PC-9 (cell line): ENCODE measurements around the gene VPS11. TPM values are rescaled to one million over a fixed set of nuclear protein-coding genes. Genes with fewer than 3 reads are reported as not detected.

Source experiments
- BruUV-seq: library from RNA; stranded (reverse); fragments of 400-500 nt; replicated peaks from 2 replicates; lab custom pipeline; 2021; lab: Mats Ljungman, UMichigan
- CTCF ChIA-PET: fragments of 300-600 bp; sonication (Branson Sonifier 250); formaldehyde crosslinking; loops from one replicate; lab custom pipeline; 2022; ENCODE audit warnings: antibody characterized with exemption; lab: Charles Lee
- POLR2A ChIA-PET: fragments of 300-600 bp; sonication (Branson Sonifier 250); formaldehyde crosslinking; loops from one replicate; lab custom pipeline; 2022; ENCODE audit warnings: antibody characterized with exemption; ENCODE audit not compliant: unreplicated experiment; lab: Charles Lee
- DNase-seq, 2 experiments: peaks; one replicate each; pipeline versions ENCODE4 v3.0.0 to v3.0.0-alpha.2; 2015 to 2022; ENCODE audit warnings: mixed read lengths in 1 of 2
- H2AFZ ChIP-seq: fragments of 200-600 bp; sonication (generic); 2 replicates; pipeline ENCODE4 v1.8.1; 2017; ENCODE audit warnings: antibody characterized with exemption
- H3F3A ChIP-seq: fragments of 200-600 bp; sonication (generic); 2 replicates; pipeline ENCODE4 v1.8.1; 2017; ENCODE audit warnings: antibody characterized with exemption, mild to moderate bottlenecking, low read depth; ENCODE audit not compliant: insufficient read depth
- H3K27ac ChIP-seq: fragments of 200-600 bp; sonication (generic); 2 replicates; pipeline ENCODE4 v1.6.1; 2016; ENCODE audit warnings: mixed run types
- H3K27me3 ChIP-seq: fragments of 200-600 bp; sonication (generic); 2 replicates; pipeline ENCODE4 v1.6.1; 2016; ENCODE audit warnings: low read depth, mixed run types; ENCODE audit not compliant: insufficient read depth
- H3K36me3 ChIP-seq: fragments of 200-600 bp; sonication (generic); 2 replicates; pipeline ENCODE4 v1.6.1; 2016; ENCODE audit warnings: low read depth, mixed run types
- H3K4me1 ChIP-seq: fragments of 200-600 bp; sonication (generic); replicated peaks from 2 replicates; pipeline ENCODE4 v1.6.1; 2016; ENCODE audit warnings: mixed run types; ENCODE audit not compliant: insufficient read depth
- H3K4me2 ChIP-seq: fragments of 200-600 bp; sonication (generic); 2 replicates; pipeline ENCODE4 v1.6.1; 2017; ENCODE audit warnings: mixed run types
- H3K4me3 ChIP-seq: fragments of 200-600 bp; sonication (generic); 2 replicates; pipeline ENCODE4 v1.6.1; 2016; ENCODE audit warnings: mixed run types
- H3K79me2 ChIP-seq: fragments of 200-600 bp; sonication (generic); 2 replicates; pipeline ENCODE4 v1.6.1; 2017; ENCODE audit warnings: low read depth, mixed run types
- H3K9me2 ChIP-seq: fragments of 200-600 bp; sonication (generic); 2 replicates; pipeline ENCODE4 v1.8.1; 2017; ENCODE audit warnings: mild to moderate bottlenecking; ENCODE audit not compliant: insufficient read depth
- H3K9me3 ChIP-seq: fragments of 200-600 bp; sonication (generic); 2 replicates; pipeline ENCODE4 v1.8.1; 2016; ENCODE audit warnings: low read depth; ENCODE audit not compliant: insufficient read depth
- H4K20me1 ChIP-seq: fragments of 200-600 bp; sonication (generic); 2 replicates; pipeline ENCODE4 v1.8.1; 2017; ENCODE audit not compliant: insufficient read depth
- EZH2 ChIP-seq: fragments of 200-600 bp; sonication (generic); IDR thresholded peaks from 2 replicates; pipeline ENCODE4 v1.8.0; 2017; ENCODE audit warnings: antibody characterized with exemption, low read depth
- intact Hi-C: fragments of 100-400 bp; cut with micrococcal nuclease; formaldehyde crosslinking; loops from one replicate; pipeline ENCODE4 v1.10.0; 2022; ENCODE audit not compliant: unreplicated experiment
- total RNA-seq: library from RNA; stranded (reverse); gene quantifications from 2 replicates; pipeline ENCODE4 v1.2.3, GENCODE V29; 2021
- TF ChIP-seq, protein P1 (sequence below): fragments of 200-600 bp; sonication (generic); conservative IDR thresholded peaks from 2 replicates; pipeline ENCODE4 v1.6.1; 2017; ENCODE audit warnings: mixed run types, antibody characterized with exemption, mild to moderate bottlenecking, moderate library complexity

Gene VPS11
- total RNA-seq, 1 experiment from 2014 or later = 21.1 TPM

DNA sequence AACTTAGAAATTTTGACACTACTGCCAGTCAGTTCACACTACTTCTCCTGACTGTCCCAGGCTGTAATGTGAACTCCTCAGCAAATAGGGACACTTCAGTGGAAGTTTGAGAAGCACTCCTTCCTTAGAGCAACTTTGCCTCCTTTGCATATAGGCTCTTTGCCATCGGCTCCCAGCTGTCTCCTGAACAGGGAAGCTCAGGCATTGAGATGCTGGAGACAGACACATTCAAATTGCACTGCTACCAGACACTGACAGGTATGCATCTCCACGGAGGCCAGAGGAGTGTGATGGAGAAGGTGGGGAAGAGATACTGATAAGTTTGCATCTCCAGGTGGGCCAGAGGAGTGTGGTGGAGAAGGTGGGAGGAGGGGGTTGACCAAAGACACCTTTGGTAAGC is 47.6 kb upstream of the VPS11 start:
- H3K27ac ChIP-seq = no peak overlapping the region
- TF ChIP-seq, protein P1, sequence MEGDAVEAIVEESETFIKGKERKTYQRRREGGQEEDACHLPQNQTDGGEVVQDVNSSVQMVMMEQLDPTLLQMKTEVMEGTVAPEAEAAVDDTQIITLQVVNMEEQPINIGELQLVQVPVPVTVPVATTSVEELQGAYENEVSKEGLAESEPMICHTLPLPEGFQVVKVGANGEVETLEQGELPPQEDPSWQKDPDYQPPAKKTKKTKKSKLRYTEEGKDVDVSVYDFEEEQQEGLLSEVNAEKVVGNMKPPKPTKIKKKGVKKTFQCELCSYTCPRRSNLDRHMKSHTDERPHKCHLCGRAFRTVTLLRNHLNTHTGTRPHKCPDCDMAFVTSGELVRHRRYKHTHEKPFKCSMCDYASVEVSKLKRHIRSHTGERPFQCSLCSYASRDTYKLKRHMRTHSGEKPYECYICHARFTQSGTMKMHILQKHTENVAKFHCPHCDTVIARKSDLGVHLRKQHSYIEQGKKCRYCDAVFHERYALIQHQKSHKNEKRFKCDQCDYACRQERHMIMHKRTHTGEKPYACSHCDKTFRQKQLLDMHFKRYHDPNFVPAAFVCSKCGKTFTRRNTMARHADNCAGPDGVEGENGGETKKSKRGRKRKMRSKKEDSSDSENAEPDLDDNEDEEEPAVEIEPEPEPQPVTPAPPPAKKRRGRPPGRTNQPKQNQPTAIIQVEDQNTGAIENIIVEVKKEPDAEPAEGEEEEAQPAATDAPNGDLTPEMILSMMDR = no peak
- TF ChIP-seq EZH2 = no peak
- no peak for DNase-seq
- CTCF ChIA-PET = no interaction called here
- H3K4me1 ChIP-seq = peaks cover 43% of the 10 kb centered on the region
- peaks cover 28% of the 10 kb centered on the region for H4K20me1 ChIP-seq
- intact Hi-C loops = loop anchor here (2.0 to 5.0 kb wide), 3 partner anchors 91 to 302 kb away; no protein-coding TSS in a partner anchor
- peaks cover 66% of the 10 kb centered on the region for H3K79me2 ChIP-seq
- POLR2A ChIA-PET = interaction anchor here (0.6 kb wide), 1 partner anchor 106 kb away, joined by 4 read pairs; no protein-coding TSS in a partner anchor
- peak overlapping the region; percentile 97 for H3K4me2 ChIP-seq
- no peak overlapping the region for H2AFZ ChIP-seq
- peak overlapping the region; percentile 98 for H3K4me3 ChIP-seq
- no peaks in the 10 kb centered on the region for H3K9me3 ChIP-seq
- no TSS peak for BruUV-seq
- no peaks in the 10 kb centered on the region for H3K27me3 ChIP-seq
- no peaks in the 10 kb centered on the region for H3K9me2 ChIP-seq
- peaks cover 65% of the 10 kb centered on the region for H3F3A ChIP-seq
- H3K36me3 ChIP-seq = peaks cover 55% of the 10 kb centered on the region

DNA sequence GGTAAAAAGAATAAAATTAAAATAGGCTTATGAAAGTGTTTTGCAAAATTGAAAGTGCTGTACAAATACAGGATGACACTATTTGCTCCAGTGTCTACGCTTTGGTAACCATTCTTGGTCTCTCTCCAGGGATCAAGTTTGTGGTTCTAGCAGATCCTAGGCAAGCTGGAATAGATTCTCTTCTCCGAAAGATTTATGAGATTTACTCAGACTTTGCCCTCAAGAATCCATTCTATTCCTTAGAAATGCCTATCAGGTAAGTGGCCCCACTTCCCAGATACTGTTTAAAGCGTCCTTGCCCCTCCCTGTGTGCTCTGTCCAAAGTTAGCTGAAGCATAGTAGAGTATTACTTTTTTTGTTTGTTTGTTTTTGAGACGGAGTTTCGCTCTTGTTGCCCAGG is 46.0 kb upstream of the VPS11 start:
- H3K4me3 ChIP-seq = no peak overlapping the region
- H3K27me3 ChIP-seq = no peaks in the 10 kb centered on the region
- CTCF ChIA-PET = no interaction called here
- peaks cover 43% of the 10 kb centered on the region for H3K36me3 ChIP-seq
- no peaks in the 10 kb centered on the region for H3K9me2 ChIP-seq
- no peak for DNase-seq
- H3K27ac ChIP-seq = no peak overlapping the region
- no peaks in the 10 kb centered on the region for H3K9me3 ChIP-seq
- BruUV-seq = no TSS peak
- no peak overlapping the region for H2AFZ ChIP-seq
- peaks cover 29% of the 10 kb centered on the region for H3K4me1 ChIP-seq
- peaks cover 12% of the 10 kb centered on the region for H4K20me1 ChIP-seq
- peaks cover 50% of the 10 kb centered on the region for H3K79me2 ChIP-seq
- TF ChIP-seq, protein P1 = no peak
- TF ChIP-seq EZH2 = no peak
- H3K4me2 ChIP-seq = no peak overlapping the region
- peaks cover 48% of the 10 kb centered on the region for H3F3A ChIP-seq
- intact Hi-C loops = no loop called here
- POLR2A ChIA-PET = no interaction called here

DNA sequence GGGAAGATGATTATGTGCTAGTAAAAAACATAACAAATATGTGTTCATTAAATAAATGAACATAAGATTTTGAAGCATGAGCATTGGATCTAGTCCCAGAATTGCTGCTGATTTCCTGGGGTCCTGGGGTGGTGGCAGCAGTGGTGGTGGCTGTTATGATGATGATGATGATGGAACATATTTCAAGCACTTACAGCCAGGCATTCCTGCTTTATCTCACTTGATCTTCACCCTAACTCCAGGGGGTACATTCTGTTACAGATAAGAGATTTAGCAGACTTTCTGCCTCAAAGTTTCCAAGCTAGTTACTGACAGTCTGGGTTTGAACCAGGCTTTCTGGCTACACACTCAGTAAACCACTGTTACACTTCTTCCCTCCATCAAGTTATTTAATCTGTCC is 43.9 kb upstream of the VPS11 start:
- intact Hi-C loops = no loop called here
- peak in 1 of 2 experiments; percentile 50 for DNase-seq
- Histone ChIP-seq H3K27ac (peak overlapping the region; percentile 27; the same call in 1 of the 2 replicates), H3K9me3 (no peaks in the 10 kb centered on the region), H4K20me1 (peaks cover 7% of the 10 kb centered on the region), H2AFZ (no peak overlapping the region), H3K27me3 (no peaks in the 10 kb centered on the region), H3K4me3 (no peak overlapping the region), H3K79me2 (peaks cover 34% of the 10 kb centered on the region), H3K36me3 (peaks cover 32% of the 10 kb centered on the region; the same call in 1 of the 2 replicates), H3F3A (peaks cover 28% of the 10 kb centered on the region), H3K4me2 (no peak overlapping the region), H3K4me1 (peaks cover 25% of the 10 kb centered on the region), H3K9me2 (no peaks in the 10 kb centered on the region)
- TF ChIP-seq EZH2 = no peak
- TF ChIP-seq, protein P1 = no peak
- ChIA-PET CTCF (no interaction called here), POLR2A (interaction anchor here (0.6 to 0.7 kb wide), 2 partner anchors 33 to 782 kb away, joined by 3 to 4 read pairs; partner anchors contain the start of gene HYOU1)
- BruUV-seq = no TSS peak
